GM12878 (cell line): ENCODE measurements around the gene LCAT. TPM values are rescaled to one million over a fixed set of nuclear protein-coding genes. Genes with fewer than 3 reads are reported as not detected.

ENCODE experiments used
- ATAC-seq: fragments of 200-7000 bp; cut with Tn5 transposase; 3 replicates; pipeline ENCODE4 v1.9.1; 2020; ENCODE audit warnings: mild to moderate bottlenecking, moderate library complexity
- BruUV-seq: library from RNA; stranded (reverse); fragments of 400-500 nt; replicated peaks from 2 replicates; lab custom pipeline; 2021; lab: Mats Ljungman, UMichigan
- CTCF ChIA-PET: fragments of 300-600 bp; sonication (Branson Sonifier 250); formaldehyde crosslinking; extraction: SDS; loops from one replicate; lab custom pipeline; 2021; ENCODE audit warnings: inconsistent platforms; lab: Yijun Ruan, JAX
- POLR2A ChIA-PET: fragments of 350-600 bp; formaldehyde crosslinking; extraction: SDS; loops from one replicate; lab custom pipeline; 2021; ENCODE audit warnings: inconsistent platforms; lab: Charles Lee
- RAD21 ChIA-PET: fragments of 300-600 bp; sonication (Branson Sonifier 250); formaldehyde crosslinking; loops from one replicate; lab custom pipeline; 2023; ENCODE audit warnings: antibody characterized with exemption; ENCODE audit not compliant: unreplicated experiment; lab: Charles Lee
- SMC1A ChIA-PET: fragments of 300-600 bp; sonication (Branson Sonifier 250); formaldehyde crosslinking; loops from one replicate; lab custom pipeline; 2023; ENCODE audit not compliant: unreplicated experiment, uncharacterized antibody; lab: Charles Lee
- DNase-seq: peaks from one replicate; pipeline ENCODE4 v3.0.0-alpha.2; 2011; ENCODE audit warnings: low read depth, low spot score
- FAIRE-seq: peaks from 3 replicates; lab custom pipeline; 2011; peaks lifted over from hg19 to GRCh38; lab: Jason Lieb, UNC
- H2AFZ ChIP-seq: 2 replicates; pipeline ENCODE4 v1.6.0; 2011; ENCODE audit warnings: low read depth, low read length, control low read depth; ENCODE audit not compliant: control insufficient read depth
- H3K27ac ChIP-seq: 2 replicates; pipeline ENCODE4 v1.5.1; 2011; ENCODE audit warnings: control low read depth; ENCODE audit not compliant: control insufficient read depth, insufficient read depth
- H3K27me3 ChIP-seq, 2 experiments: replicated peaks in 1 of 2; 2 replicates each; pipeline versions ENCODE4 v1.6.0 to v1.6.1; 2011; ENCODE audit warnings: low read length in 1 of 2; ENCODE audit not compliant: control insufficient read depth in 2 of 2, insufficient read depth in 2 of 2
- H3K36me3 ChIP-seq, 2 experiments: 2 replicates each; pipeline ENCODE4 v1.5.1; 2011; ENCODE audit warnings: low read length in 1 of 2; ENCODE audit not compliant: control insufficient read depth in 2 of 2, insufficient read depth in 2 of 2
- H3K4me1 ChIP-seq: 2 replicates; pipeline ENCODE4 v1.6.1; 2011; ENCODE audit warnings: mild to moderate bottlenecking, low read length, moderate library complexity, mixed read lengths; ENCODE audit not compliant: control insufficient read depth, insufficient read depth
- H3K4me2 ChIP-seq: 2 replicates; pipeline ENCODE4 v1.6.0; 2011; ENCODE audit warnings: control low read depth; ENCODE audit not compliant: control insufficient read depth, insufficient read depth
- H3K4me3 ChIP-seq: fragments of 200-600 bp; sonication (generic); 2 replicates; pipeline ENCODE4 v1.5.1; 2016
- H3K79me2 ChIP-seq: 2 replicates; pipeline ENCODE4 v1.6.0; 2011; ENCODE audit warnings: low read length; ENCODE audit not compliant: control insufficient read depth, insufficient read depth
- H3K9ac ChIP-seq: 2 replicates; pipeline ENCODE4 v1.8.0; 2011; ENCODE audit warnings: low read length, control low read depth, mixed read lengths; ENCODE audit not compliant: control insufficient read depth, insufficient read depth
- H3K9me3 ChIP-seq: replicated peaks from 3 replicates; pipeline ENCODE4 v1.5.1; 2011; ENCODE audit warnings: mild to moderate bottlenecking, low read length; ENCODE audit not compliant: control insufficient read depth, insufficient read depth
- H4K20me1 ChIP-seq: 2 replicates; pipeline ENCODE4 v1.6.0; 2011; ENCODE audit not compliant: control insufficient read depth, insufficient read depth
- ATF7 ChIP-seq: fragments of 450-650 bp; IDR thresholded peaks from 2 replicates; pipeline ENCODE4 v1.6.1; 2016; ENCODE audit warnings: low read depth, mild to moderate bottlenecking
- BCL11A ChIP-seq: IDR thresholded peaks from 2 replicates; pipeline ENCODE4 v1.6.1; 2011; ENCODE audit warnings: low read depth, low read length
- IRF4 ChIP-seq: IDR thresholded peaks from 2 replicates; pipeline ENCODE4 v1.6.1; 2011; ENCODE audit warnings: low read depth, low read length
- LARP7 ChIP-seq: fragments of 450-650 bp; IDR thresholded peaks from 2 replicates; pipeline ENCODE4 v1.6.1; 2017; ENCODE audit warnings: mild to moderate bottlenecking
- MXI1 ChIP-seq: fragments of 150-350 bp; IDR thresholded peaks from 2 replicates; pipeline ENCODE4 v1.6.1; 2011; ENCODE audit warnings: low read depth, mild to moderate bottlenecking, inconsistent platforms, low read length, improper control_type of control experiment
- NRF1 ChIP-seq: conservative IDR thresholded peaks from 2 replicates; pipeline ENCODE4 v1.6.1; 2011; ENCODE audit warnings: mild to moderate bottlenecking, low read depth, low read length, improper control_type of control experiment
- PML ChIP-seq: IDR thresholded peaks from 2 replicates; pipeline ENCODE4 v1.6.1; 2012; ENCODE audit warnings: low read length, inconsistent platforms
- RBBP5 ChIP-seq: fragments of 200-600 bp; sonication (generic); conservative IDR thresholded peaks from 2 replicates; pipeline ENCODE4 v1.6.1; 2016
- RELA ChIP-seq: fragments of 450-650 bp; IDR thresholded peaks from 2 replicates; pipeline ENCODE4 v1.8.0; 2014; ENCODE audit warnings: borderline replicate concordance; ENCODE audit not compliant: partially characterized antibody
- SMAD1 ChIP-seq: fragments of 450-650 bp; IDR thresholded peaks from 2 replicates; pipeline ENCODE4 v1.6.1; 2018; ENCODE audit warnings: mild to moderate bottlenecking, low read depth; ENCODE audit not compliant: partially characterized antibody
- SMAD5 ChIP-seq: IDR thresholded peaks from 2 replicates; pipeline ENCODE4 v1.6.1; 2016; ENCODE audit warnings: antibody characterized with exemption, low read depth
- STAT1 ChIP-seq: fragments of 450-650 bp; conservative IDR thresholded peaks from 2 replicates; pipeline ENCODE4 v1.6.1; 2014; ENCODE audit warnings: antibody characterized with exemption, mild to moderate bottlenecking
- TARDBP ChIP-seq: IDR thresholded peaks from 2 replicates; pipeline ENCODE4 v1.6.1; 2016; ENCODE audit warnings: borderline replicate concordance
- WGBS: methylation state at CpG from one replicate; pipeline ENCODE4 v1.1.6; 2016; ENCODE audit warnings: low lambda C conversion rate; ENCODE audit not compliant: insufficient replicate concordance, insufficient coverage; ENCODE audit errors: missing lambda C conversion rate; 5-methylcytosine and 5-hydroxymethylcytosine counted together
- in situ Hi-C: fragments of 300-500 bp; cut with MboI; formaldehyde crosslinking; loops from 9 replicates; pipeline ENCODE4 v1.14.3; 2018; ENCODE audit warnings: mixed read lengths
- intact Hi-C: fragments of 100-400 bp; cut with micrococcal nuclease; formaldehyde crosslinking; loops from one replicate; pipeline ENCODE4 v1.14.2; 2022; ENCODE audit not compliant: unreplicated experiment
- polyA plus RNA-seq, 11 experiments: library from polyadenylated mRNA; depleted of rRNA in 4 of 11; unstranded in 6 of 11; stranded (reverse) in 5 of 11; fragments of >200 nt; fragmentation: Nextera tagmentation in 4 of 11; fragmentation: Illumina TruSeq in 1 of 11; extraction: Ambion mirVana in 4 of 11; extraction: Trizol in 1 of 11; gene quantifications; 1 replicate in 1 of 11; 2 replicates in 10 of 11; pipeline versions ENCODE4 v1.2.1 to v1.2.3, GENCODE V29; 2011 to 2016; ENCODE audit warnings: inconsistent platforms in 2 of 11, missing spikeins in 2 of 11, low read depth in 1 of 11
- total RNA-seq, 4 experiments: library from RNA; depleted of rRNA in 3 of 4; stranded (reverse); fragments of >200 nt in 3 of 4; fragmentation: Illumina TruSeq in 1 of 4; extraction: Trizol in 1 of 4; gene quantifications; 2 replicates each; pipeline versions ENCODE4 v1.2.1 to v1.2.3, GENCODE V29; 2013 to 2021

LCAT gene
- total and polyA plus RNA-seq, 10 of the 15 experiments (the other 5 are each of a cell fraction or from before 2014, with no cell fraction given) = 0.61 to 11.7 (median 3.3) TPM

GRCh38 chr16:67897231-67897630 lies 46.7 kb downstream of the LCAT start:
- no peak for FAIRE-seq
- Histone ChIP-seq H3K27me3 (no peaks in the 10 kb centered on the region), H3K4me3 (no peak overlapping the region), H3K4me2 (no peak overlapping the region), H3K9me3 (no peaks in the 10 kb centered on the region)
- intact Hi-C loops = no loop called here
- RAD21 ChIA-PET = interaction anchor here (0.8 to 1.0 kb wide), 3 partner anchors 11 to 143 kb away, joined by 3 read pairs; no protein-coding TSS in a partner anchor
- CTCF ChIA-PET = interaction anchor here (0.8 to 1.6 kb wide), 7 partner anchors 13 to 225 kb away, joined by 3 to 6 read pairs (median 4); no protein-coding TSS in a partner anchor
- TF ChIP-seq STAT1 = no peak
- TF ChIP-seq NRF1 = no peak
- TF ChIP-seq SMAD1 = no peak
- no peak for TF ChIP-seq RBBP5
- no peak for TF ChIP-seq PML
- TF ChIP-seq RELA = no peak
- no peak for TF ChIP-seq SMAD5
- no peak for TF ChIP-seq BCL11A
- no peak for TF ChIP-seq ATF7
- TF ChIP-seq MXI1 = no peak
- TF ChIP-seq IRF4 = no peak
- TF ChIP-seq TARDBP = no peak
- no peak for TF ChIP-seq LARP7
- TF ChIP-seq, all 136 proteins: peak for 0
- H2AFZ ChIP-seq = no peak overlapping the region
- no peaks in the 10 kb centered on the region; the same call in 1 of the 2 replicates for H4K20me1 ChIP-seq
- 98% methylated on average over 3 of the region's 3 CpGs for whole genome bisulfite sequencing
- H3K36me3 ChIP-seq = no peaks in the 10 kb centered on the region; a peak in 1 of 4 replicates
- no peak overlapping the region for H3K9ac ChIP-seq
- POLR2A ChIA-PET = interaction anchor here (0.6 to 1.7 kb wide), 4 partner anchors 12 to 90 kb away, joined by 3 to 4 read pairs (median 4); partner anchors contain the start of genes EDC4 and NRN1L
- ATAC-seq (no peak), DNase-seq (no peak)
- in situ Hi-C loops = no loop called here
- H3K4me1 ChIP-seq = peaks cover 7% of the 10 kb centered on the region
- SMC1A ChIA-PET = no interaction called here
- H3K79me2 ChIP-seq = peaks cover 24% of the 10 kb centered on the region
- no peak overlapping the region for H3K27ac ChIP-seq
- BruUV-seq = no TSS peak
